Activated CD8-positive, alpha-beta T cell treated with anti-CD3 and anti-CD28 coated beads for 36 hours (primary cell): ENCODE data around the gene NNAT. TPM values are rescaled to one million over a fixed set of nuclear protein-coding genes. Genes with fewer than 3 reads are reported as not detected.
"Not testable (repeated sequence)": the region's sequence is repeated elsewhere in the genome, so short reads cannot be mapped to it uniquely, and the experiment has no call there.

ENCODE experiments used
- ATAC-seq: fragments of 200-7000 bp; cut with Tn5 transposase; one replicate; pipeline ENCODE4 v1.10.0; 2021; ENCODE audit warnings: mild to moderate bottlenecking, moderate library complexity
- CTCF ChIA-PET: fragments of 350-600 bp; sonication (Branson Sonifier 250); formaldehyde crosslinking; loops from one replicate; lab custom pipeline; 2021; ENCODE audit warnings: antibody characterized with exemption; lab: Charles Lee
- POLR2A ChIA-PET: fragments of 350-600 bp; sonication (Branson Sonifier 250); formaldehyde crosslinking; loops from one replicate; lab custom pipeline; 2021; ENCODE audit warnings: antibody characterized with exemption; lab: Charles Lee
- DNase-seq: peaks from one replicate; pipeline ENCODE4 v3.0.0-alpha.2; 2020
- H3K27ac Mint-ChIP-seq: one replicate; pipeline ENCODE4 v1.8.0; 2021; ENCODE audit warnings: mild to moderate bottlenecking, mixed read lengths
- H3K27me3 Mint-ChIP-seq: one replicate; pipeline ENCODE4 v1.8.0; 2021; ENCODE audit warnings: mixed read lengths
- H3K36me3 Mint-ChIP-seq: one replicate; pipeline ENCODE4 v1.8.0; 2021; ENCODE audit warnings: low read depth, mixed read lengths
- H3K4me1 Mint-ChIP-seq: one replicate; pipeline ENCODE4 v1.8.0; 2021; ENCODE audit warnings: low read depth, mixed read lengths
- H3K4me3 Mint-ChIP-seq: one replicate; pipeline ENCODE4 v1.8.0; 2021; ENCODE audit warnings: mild to moderate bottlenecking, moderate library complexity, mixed read lengths
- H3K9me3 Mint-ChIP-seq: one replicate; pipeline ENCODE4 v1.8.0; 2021; ENCODE audit warnings: mixed read lengths
- CTCF ChIP-seq: fragments of 200-600 bp; IDR thresholded peaks from one replicate; pipeline ENCODE4 v1.8.0; 2022; ENCODE audit warnings: antibody characterized with exemption, mild to moderate bottlenecking
- intact Hi-C: fragments of 100-400 bp; cut with micrococcal nuclease; formaldehyde crosslinking; loops from one replicate; pipeline ENCODE4 v1.10.0; 2022
- total RNA-seq, 2 experiments: library from RNA; stranded (reverse); gene quantifications; one replicate each; pipeline ENCODE4 v1.2.3, GENCODE V29; 2021

The NNAT gene
- total RNA-seq, 2 experiments from 2014 or later, result 0.47 TPM; not detected in 1

GRCh38 chr20:37481610-37482009 lies 39.4 kb upstream of the NNAT start:
- H3K27ac Mint-ChIP-seq, result no peak overlapping the region

GRCh38 chr20:37484331-37484730 lies 36.7 kb upstream of the NNAT start:
- ChIA-PET POLR2A (no interaction called here), CTCF (no interaction called here)
- Mint-ChIP-seq H3K27me3 (peaks cover 13% of the 10 kb centered on the region), H3K4me3 (no peak overlapping the region), H3K36me3 (no peaks in the 10 kb centered on the region), H3K4me1 (no peaks in the 10 kb centered on the region), H3K9me3 (no peaks in the 10 kb centered on the region), H3K27ac (no peak overlapping the region)
- TF ChIP-seq CTCF, result no peak
- intact Hi-C loops, result no loop called here
- ATAC-seq, result no peak
- no peak for DNase-seq

More at GRCh38 chr20:37481610-37482009, 39.4 kb upstream of the NNAT start:
- no peak for TF ChIP-seq CTCF
- ATAC-seq (no peak), DNase-seq (no peak)
- Mint-ChIP-seq H3K27me3 (peaks cover 11% of the 10 kb centered on the region), H3K4me3 (no peak overlapping the region), H3K36me3 (no peaks in the 10 kb centered on the region), H3K4me1 (no peaks in the 10 kb centered on the region), H3K9me3 (no peaks in the 10 kb centered on the region)
- POLR2A ChIA-PET, result interaction anchor here (0.6 kb wide), 1 partner anchor 151 kb away, joined by 3 read pairs; no protein-coding TSS in a partner anchor
- intact Hi-C loops, result no loop called here
- CTCF ChIA-PET, result interaction anchor here (1.1 kb wide), 1 partner anchor 21 kb away, joined by 4 read pairs; no protein-coding TSS in a partner anchor

DNA sequence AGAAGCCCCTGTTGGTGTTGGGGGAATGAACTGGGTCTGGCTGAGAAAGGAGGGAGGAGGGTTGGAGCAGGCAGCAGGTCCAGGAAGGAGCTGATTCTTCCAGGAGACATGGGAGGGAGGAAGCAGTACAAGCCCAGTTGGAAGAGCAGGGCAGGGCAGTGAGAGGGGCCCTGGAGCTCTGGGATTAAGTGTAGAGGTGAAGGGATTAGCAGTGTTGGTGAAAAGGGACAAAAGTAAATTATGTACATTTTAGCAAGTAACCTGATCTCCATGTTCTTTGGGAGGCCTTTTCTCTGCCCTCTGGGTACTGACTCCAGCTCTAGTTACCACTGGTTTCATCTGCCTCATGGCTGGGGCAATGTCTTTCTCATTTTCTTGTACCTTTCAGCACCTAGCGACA lies 34.8 kb upstream of the NNAT start:
- H3K27me3 Mint-ChIP-seq, H3K4me1 Mint-ChIP-seq, H3K27ac Mint-ChIP-seq, H3K36me3 Mint-ChIP-seq, DNase-seq, H3K9me3 Mint-ChIP-seq, H3K4me3 Mint-ChIP-seq, ATAC-seq, intact Hi-C loops, POLR2A ChIA-PET: not testable (repeated sequence)
- CTCF ChIA-PET, result interaction anchor here (1.4 kb wide), 1 partner anchor 290 kb away, joined by 3 read pairs; no protein-coding TSS in a partner anchor

DNA sequence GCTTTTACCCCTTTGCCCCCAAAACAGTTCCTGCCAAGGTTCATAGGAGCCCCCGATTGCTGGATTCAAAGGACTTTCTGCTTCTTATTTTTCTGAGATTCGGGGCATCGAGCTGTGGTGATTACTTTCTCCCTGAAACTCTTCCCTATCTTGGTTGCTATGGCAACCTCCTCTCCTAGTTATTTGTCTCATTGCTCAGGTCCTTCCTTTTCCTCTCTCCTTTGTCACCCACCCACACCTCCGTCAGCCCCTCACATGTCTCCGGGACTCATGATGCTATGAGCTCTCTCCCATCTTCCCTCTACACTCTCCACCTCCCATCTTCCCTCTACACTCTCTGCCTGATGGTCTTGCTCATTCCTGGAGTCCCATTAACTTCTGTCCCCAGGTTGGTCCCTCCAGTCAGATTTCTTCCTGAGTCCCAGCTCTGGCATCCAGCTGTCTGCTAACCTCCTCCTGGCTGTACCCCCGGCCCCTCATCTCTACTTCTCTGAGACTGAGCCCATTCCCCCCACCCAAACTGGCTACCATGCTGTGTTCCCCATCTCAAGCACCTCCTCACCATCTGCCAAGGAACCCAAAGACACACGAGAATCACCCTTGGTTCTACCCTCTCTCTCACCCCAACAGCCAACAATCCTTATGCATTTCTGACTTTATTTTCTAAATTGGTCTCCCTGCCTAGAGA lies 30.2 kb upstream of the NNAT start:
- no peak overlapping the region for H3K27ac Mint-ChIP-seq
- ChIA-PET POLR2A (no interaction called here), CTCF (no interaction called here)
- H3K4me3 Mint-ChIP-seq, result no peak overlapping the region
- intact Hi-C loops, result no loop called here
- ATAC-seq, result no peak
- H3K36me3 Mint-ChIP-seq, result peaks cover 9% of the 10 kb centered on the region
- H3K27me3 Mint-ChIP-seq, result peaks cover 2% of the 10 kb centered on the region
- no peaks in the 10 kb centered on the region for H3K4me1 Mint-ChIP-seq
- no peaks in the 10 kb centered on the region for H3K9me3 Mint-ChIP-seq
- no peak for DNase-seq
- TF ChIP-seq CTCF, result no peak

- Mint-ChIP-seq H3K27ac (no peak overlapping the region), H3K27me3 (peaks cover 2% of the 10 kb centered on the region), H3K4me1 (no peaks in the 10 kb centered on the region), H3K4me3 (no peak overlapping the region), H3K36me3 (peaks cover 9% of the 10 kb centered on the region), H3K9me3 (no peaks in the 10 kb centered on the region)
- CTCF ChIA-PET, result no interaction called here
- no peak for TF ChIP-seq CTCF
- intact Hi-C loops, result no loop called here
- DNase-seq, result no peak
- POLR2A ChIA-PET, result no interaction called here
- ATAC-seq, result no peak
These were observed 28.9 kb upstream of the NNAT start for GRCh38 chr20:37492096-37492625.
